GM12878 (cell line): ENCODE data around the gene TMX3. TPM values are rescaled to one million over a fixed set of nuclear protein-coding genes. Genes with fewer than 3 reads are reported as not detected.

Experiments used
- ATAC-seq: fragments of 200-7000 bp; cut with Tn5 transposase; 3 replicates; pipeline ENCODE4 v1.9.1; 2020; ENCODE audit warnings: mild to moderate bottlenecking, moderate library complexity
- BruUV-seq: library from RNA; stranded (reverse); fragments of 400-500 nt; replicated peaks from 2 replicates; lab custom pipeline; 2021; lab: Mats Ljungman, UMichigan
- CTCF ChIA-PET: fragments of 300-600 bp; sonication (Branson Sonifier 250); formaldehyde crosslinking; extraction: SDS; loops from one replicate; lab custom pipeline; 2021; ENCODE audit warnings: inconsistent platforms; lab: Yijun Ruan, JAX
- POLR2A ChIA-PET: fragments of 350-600 bp; formaldehyde crosslinking; extraction: SDS; loops from one replicate; lab custom pipeline; 2021; ENCODE audit warnings: inconsistent platforms; lab: Charles Lee
- RAD21 ChIA-PET: fragments of 300-600 bp; sonication (Branson Sonifier 250); formaldehyde crosslinking; loops from one replicate; lab custom pipeline; 2023; ENCODE audit warnings: antibody characterized with exemption; ENCODE audit not compliant: unreplicated experiment; lab: Charles Lee
- SMC1A ChIA-PET: fragments of 300-600 bp; sonication (Branson Sonifier 250); formaldehyde crosslinking; loops from one replicate; lab custom pipeline; 2023; ENCODE audit not compliant: unreplicated experiment, uncharacterized antibody; lab: Charles Lee
- DNase-seq: peaks from one replicate; pipeline ENCODE4 v3.0.0-alpha.2; 2011; ENCODE audit warnings: low read depth, low spot score
- FAIRE-seq: peaks from 3 replicates; lab custom pipeline; 2011; peaks lifted over from hg19 to GRCh38; lab: Jason Lieb, UNC
- H2AFZ ChIP-seq: 2 replicates; pipeline ENCODE4 v1.6.0; 2011; ENCODE audit warnings: low read depth, low read length, control low read depth; ENCODE audit not compliant: control insufficient read depth
- H3K27ac ChIP-seq: 2 replicates; pipeline ENCODE4 v1.5.1; 2011; ENCODE audit warnings: control low read depth; ENCODE audit not compliant: control insufficient read depth, insufficient read depth
- H3K27me3 ChIP-seq, 2 experiments: replicated peaks in 1 of 2; 2 replicates each; pipeline versions ENCODE4 v1.6.0 to v1.6.1; 2011; ENCODE audit warnings: low read length in 1 of 2; ENCODE audit not compliant: control insufficient read depth in 2 of 2, insufficient read depth in 2 of 2
- H3K36me3 ChIP-seq, 2 experiments: 2 replicates each; pipeline ENCODE4 v1.5.1; 2011; ENCODE audit warnings: low read length in 1 of 2; ENCODE audit not compliant: control insufficient read depth in 2 of 2, insufficient read depth in 2 of 2
- H3K4me1 ChIP-seq: 2 replicates; pipeline ENCODE4 v1.6.1; 2011; ENCODE audit warnings: mild to moderate bottlenecking, low read length, moderate library complexity, mixed read lengths; ENCODE audit not compliant: control insufficient read depth, insufficient read depth
- H3K4me2 ChIP-seq: 2 replicates; pipeline ENCODE4 v1.6.0; 2011; ENCODE audit warnings: control low read depth; ENCODE audit not compliant: control insufficient read depth, insufficient read depth
- H3K4me3 ChIP-seq: fragments of 200-600 bp; sonication (generic); 2 replicates; pipeline ENCODE4 v1.5.1; 2016
- H3K79me2 ChIP-seq: 2 replicates; pipeline ENCODE4 v1.6.0; 2011; ENCODE audit warnings: low read length; ENCODE audit not compliant: control insufficient read depth, insufficient read depth
- H3K9ac ChIP-seq: 2 replicates; pipeline ENCODE4 v1.8.0; 2011; ENCODE audit warnings: low read length, control low read depth, mixed read lengths; ENCODE audit not compliant: control insufficient read depth, insufficient read depth
- H3K9me3 ChIP-seq: replicated peaks from 3 replicates; pipeline ENCODE4 v1.5.1; 2011; ENCODE audit warnings: mild to moderate bottlenecking, low read length; ENCODE audit not compliant: control insufficient read depth, insufficient read depth
- H4K20me1 ChIP-seq: 2 replicates; pipeline ENCODE4 v1.6.0; 2011; ENCODE audit not compliant: control insufficient read depth, insufficient read depth
- HDAC2 ChIP-seq: fragments of 200-600 bp; sonication (generic); IDR thresholded peaks from 2 replicates; pipeline ENCODE4 v1.6.1; 2017
- JUNB ChIP-seq: IDR thresholded peaks from 2 replicates; pipeline ENCODE4 v1.6.1; 2016; ENCODE audit warnings: antibody characterized with exemption, mild to moderate bottlenecking
- SMC3 ChIP-seq: IDR thresholded peaks from 2 replicates; pipeline ENCODE4 v1.6.1; 2011; ENCODE audit warnings: low read length, improper control_type of control experiment, borderline replicate concordance
- WGBS: methylation state at CpG from one replicate; pipeline ENCODE4 v1.1.6; 2016; ENCODE audit warnings: low lambda C conversion rate; ENCODE audit not compliant: insufficient replicate concordance, insufficient coverage; ENCODE audit errors: missing lambda C conversion rate; 5-methylcytosine and 5-hydroxymethylcytosine counted together
- in situ Hi-C: fragments of 300-500 bp; cut with MboI; formaldehyde crosslinking; loops from 9 replicates; pipeline ENCODE4 v1.14.3; 2018; ENCODE audit warnings: mixed read lengths
- intact Hi-C: fragments of 100-400 bp; cut with micrococcal nuclease; formaldehyde crosslinking; loops from one replicate; pipeline ENCODE4 v1.14.2; 2022; ENCODE audit not compliant: unreplicated experiment
- polyA plus RNA-seq, 11 experiments: library from polyadenylated mRNA; depleted of rRNA in 4 of 11; unstranded in 6 of 11; stranded (reverse) in 5 of 11; fragments of >200 nt; fragmentation: Nextera tagmentation in 4 of 11; fragmentation: Illumina TruSeq in 1 of 11; extraction: Ambion mirVana in 4 of 11; extraction: Trizol in 1 of 11; gene quantifications; 1 replicate in 1 of 11; 2 replicates in 10 of 11; pipeline versions ENCODE4 v1.2.1 to v1.2.3, GENCODE V29; 2011 to 2016; ENCODE audit warnings: inconsistent platforms in 2 of 11, missing spikeins in 2 of 11, low read depth in 1 of 11
- total RNA-seq, 4 experiments: library from RNA; depleted of rRNA in 3 of 4; stranded (reverse); fragments of >200 nt in 3 of 4; fragmentation: Illumina TruSeq in 1 of 4; extraction: Trizol in 1 of 4; gene quantifications; 2 replicates each; pipeline versions ENCODE4 v1.2.1 to v1.2.3, GENCODE V29; 2013 to 2021
- TF ChIP-seq, protein P1 (sequence below): fragments of 450-650 bp; IDR thresholded peaks from 2 replicates; pipeline ENCODE4 v1.6.1; 2018; ENCODE audit warnings: mild to moderate bottlenecking, low read depth, moderate library complexity; ENCODE audit not compliant: partially characterized antibody
- TF ChIP-seq, protein P2 (sequence below): IDR thresholded peaks from 2 replicates; pipeline ENCODE4 v1.6.1; 2012; ENCODE audit warnings: mild to moderate bottlenecking, low read depth, low read length
- TF ChIP-seq, protein P3 (sequence below): fragments of 450-650 bp; formaldehyde crosslinking; IDR thresholded peaks from 2 replicates; pipeline ENCODE4 v1.5.0; 2022; ENCODE audit warnings: mild to moderate bottlenecking, missing genetic modification characterization

TMX3 gene
- total and polyA plus RNA-seq, 10 of the 15 experiments (the other 5 are each of a cell fraction or from before 2014, with no cell fraction given): 14.2 to 85.6 (median 29.7) TPM

DNA sequence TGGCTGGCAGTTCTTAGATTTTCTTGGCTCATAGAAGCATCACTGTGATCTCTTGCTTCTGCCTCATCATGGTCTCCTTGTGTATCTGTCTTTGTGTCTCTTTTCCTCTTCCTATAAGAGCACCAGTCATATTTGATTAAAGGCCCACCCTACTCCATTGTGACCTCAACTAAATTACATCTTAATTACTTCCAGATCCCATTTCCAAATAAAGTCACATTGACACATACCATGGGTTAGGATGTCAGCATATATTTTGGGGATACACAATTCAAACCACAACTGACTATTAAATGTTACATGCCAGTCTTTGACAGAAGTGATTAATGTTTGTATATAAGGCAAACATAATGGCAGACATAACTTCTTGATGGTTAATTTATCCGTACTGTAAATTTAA, 27.3 kb upstream of the TMX3 start:
- Histone ChIP-seq H3K9ac (no peak overlapping the region), H3K36me3 (no peaks in the 10 kb centered on the region), H3K4me3 (no peak overlapping the region), H3K4me1 (no peaks in the 10 kb centered on the region), H4K20me1 (no peaks in the 10 kb centered on the region), H3K79me2 (no peaks in the 10 kb centered on the region), H3K27ac (no peak overlapping the region), H2AFZ (no peak overlapping the region), H3K4me2 (no peak overlapping the region), H3K27me3 (no peaks in the 10 kb centered on the region), H3K9me3 (no peaks in the 10 kb centered on the region)
- SMC1A ChIA-PET: no interaction called here
- intact Hi-C loops: no loop called here
- no peak for FAIRE-seq
- POLR2A ChIA-PET: no interaction called here
- WGBS: 58% methylated on average over 1 of the region's 1 CpG
- no TSS peak for BruUV-seq
- CTCF ChIA-PET: no interaction called here
- DNase-seq: no peak
- in situ Hi-C loops: loop anchor here (25.0 kb wide), 1 partner anchor 1530 kb away; no protein-coding TSS in a partner anchor
- RAD21 ChIA-PET: no interaction called here
- no peak for ATAC-seq
- TF ChIP-seq, protein P1, sequence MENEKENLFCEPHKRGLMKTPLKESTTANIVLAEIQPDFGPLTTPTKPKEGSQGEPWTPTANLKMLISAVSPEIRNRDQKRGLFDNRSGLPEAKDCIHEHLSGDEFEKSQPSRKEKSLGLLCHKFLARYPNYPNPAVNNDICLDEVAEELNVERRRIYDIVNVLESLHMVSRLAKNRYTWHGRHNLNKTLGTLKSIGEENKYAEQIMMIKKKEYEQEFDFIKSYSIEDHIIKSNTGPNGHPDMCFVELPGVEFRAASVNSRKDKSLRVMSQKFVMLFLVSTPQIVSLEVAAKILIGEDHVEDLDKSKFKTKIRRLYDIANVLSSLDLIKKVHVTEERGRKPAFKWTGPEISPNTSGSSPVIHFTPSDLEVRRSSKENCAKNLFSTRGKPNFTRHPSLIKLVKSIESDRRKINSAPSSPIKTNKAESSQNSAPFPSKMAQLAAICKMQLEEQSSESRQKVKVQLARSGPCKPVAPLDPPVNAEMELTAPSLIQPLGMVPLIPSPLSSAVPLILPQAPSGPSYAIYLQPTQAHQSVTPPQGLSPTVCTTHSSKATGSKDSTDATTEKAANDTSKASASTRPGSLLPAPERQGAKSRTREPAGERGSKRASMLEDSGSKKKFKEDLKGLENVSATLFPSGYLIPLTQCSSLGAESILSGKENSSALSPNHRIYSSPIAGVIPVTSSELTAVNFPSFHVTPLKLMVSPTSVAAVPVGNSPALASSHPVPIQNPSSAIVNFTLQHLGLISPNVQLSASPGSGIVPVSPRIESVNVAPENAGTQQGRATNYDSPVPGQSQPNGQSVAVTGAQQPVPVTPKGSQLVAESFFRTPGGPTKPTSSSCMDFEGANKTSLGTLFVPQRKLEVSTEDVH: no peak
- no peak for TF ChIP-seq SMC3

DNA sequence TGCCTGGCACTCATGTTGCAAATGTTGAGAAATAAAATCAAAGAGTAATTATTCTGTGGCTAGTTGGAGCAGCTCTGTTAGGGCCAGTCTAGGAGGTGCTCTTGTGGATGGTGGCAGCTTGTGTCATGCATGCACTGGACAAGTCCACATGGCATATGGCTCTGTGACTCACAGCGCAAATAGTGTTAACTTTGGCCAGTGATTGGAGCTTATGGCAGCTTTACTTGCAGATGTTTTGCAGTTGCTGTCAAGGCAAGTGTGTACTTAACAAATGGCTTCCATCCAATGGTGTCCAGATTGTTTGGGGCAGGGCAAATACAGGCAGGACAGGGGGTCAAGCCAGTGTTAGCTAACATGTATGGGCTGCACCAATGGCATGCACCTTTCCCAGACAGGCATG, 26.1 kb upstream of the TMX3 start:
- RAD21 ChIA-PET: no interaction called here
- H3K79me2 ChIP-seq: no peaks in the 10 kb centered on the region
- no peaks in the 10 kb centered on the region for H3K36me3 ChIP-seq
- no peak overlapping the region for H3K4me3 ChIP-seq
- no peaks in the 10 kb centered on the region for H4K20me1 ChIP-seq
- CTCF ChIA-PET: no interaction called here
- ATAC-seq: no peak
- POLR2A ChIA-PET: no interaction called here
- no peak for FAIRE-seq
- H3K27me3 ChIP-seq: no peaks in the 10 kb centered on the region
- no TSS peak for BruUV-seq
- SMC1A ChIA-PET: no interaction called here
- H3K4me2 ChIP-seq: no peak overlapping the region
- H3K27ac ChIP-seq: no peak overlapping the region
- intact Hi-C loops: no loop called here
- no peaks in the 10 kb centered on the region for H3K4me1 ChIP-seq
- in situ Hi-C loops: loop anchor here (25.0 kb wide), 1 partner anchor 1529 kb away; no protein-coding TSS in a partner anchor
- DNase-seq: no peak
- WGBS: 95% methylated on average over 1 of the region's 1 CpG
- H3K9ac ChIP-seq: no peak overlapping the region
- H2AFZ ChIP-seq: no peak overlapping the region
- no peaks in the 10 kb centered on the region for H3K9me3 ChIP-seq
- TF ChIP-seq, protein P2, sequence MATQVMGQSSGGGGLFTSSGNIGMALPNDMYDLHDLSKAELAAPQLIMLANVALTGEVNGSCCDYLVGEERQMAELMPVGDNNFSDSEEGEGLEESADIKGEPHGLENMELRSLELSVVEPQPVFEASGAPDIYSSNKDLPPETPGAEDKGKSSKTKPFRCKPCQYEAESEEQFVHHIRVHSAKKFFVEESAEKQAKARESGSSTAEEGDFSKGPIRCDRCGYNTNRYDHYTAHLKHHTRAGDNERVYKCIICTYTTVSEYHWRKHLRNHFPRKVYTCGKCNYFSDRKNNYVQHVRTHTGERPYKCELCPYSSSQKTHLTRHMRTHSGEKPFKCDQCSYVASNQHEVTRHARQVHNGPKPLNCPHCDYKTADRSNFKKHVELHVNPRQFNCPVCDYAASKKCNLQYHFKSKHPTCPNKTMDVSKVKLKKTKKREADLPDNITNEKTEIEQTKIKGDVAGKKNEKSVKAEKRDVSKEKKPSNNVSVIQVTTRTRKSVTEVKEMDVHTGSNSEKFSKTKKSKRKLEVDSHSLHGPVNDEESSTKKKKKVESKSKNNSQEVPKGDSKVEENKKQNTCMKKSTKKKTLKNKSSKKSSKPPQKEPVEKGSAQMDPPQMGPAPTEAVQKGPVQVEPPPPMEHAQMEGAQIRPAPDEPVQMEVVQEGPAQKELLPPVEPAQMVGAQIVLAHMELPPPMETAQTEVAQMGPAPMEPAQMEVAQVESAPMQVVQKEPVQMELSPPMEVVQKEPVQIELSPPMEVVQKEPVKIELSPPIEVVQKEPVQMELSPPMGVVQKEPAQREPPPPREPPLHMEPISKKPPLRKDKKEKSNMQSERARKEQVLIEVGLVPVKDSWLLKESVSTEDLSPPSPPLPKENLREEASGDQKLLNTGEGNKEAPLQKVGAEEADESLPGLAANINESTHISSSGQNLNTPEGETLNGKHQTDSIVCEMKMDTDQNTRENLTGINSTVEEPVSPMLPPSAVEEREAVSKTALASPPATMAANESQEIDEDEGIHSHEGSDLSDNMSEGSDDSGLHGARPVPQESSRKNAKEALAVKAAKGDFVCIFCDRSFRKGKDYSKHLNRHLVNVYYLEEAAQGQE: no peak
- TF ChIP-seq JUNB (no peak), HDAC2 (no peak)
- TF ChIP-seq, protein P3, sequence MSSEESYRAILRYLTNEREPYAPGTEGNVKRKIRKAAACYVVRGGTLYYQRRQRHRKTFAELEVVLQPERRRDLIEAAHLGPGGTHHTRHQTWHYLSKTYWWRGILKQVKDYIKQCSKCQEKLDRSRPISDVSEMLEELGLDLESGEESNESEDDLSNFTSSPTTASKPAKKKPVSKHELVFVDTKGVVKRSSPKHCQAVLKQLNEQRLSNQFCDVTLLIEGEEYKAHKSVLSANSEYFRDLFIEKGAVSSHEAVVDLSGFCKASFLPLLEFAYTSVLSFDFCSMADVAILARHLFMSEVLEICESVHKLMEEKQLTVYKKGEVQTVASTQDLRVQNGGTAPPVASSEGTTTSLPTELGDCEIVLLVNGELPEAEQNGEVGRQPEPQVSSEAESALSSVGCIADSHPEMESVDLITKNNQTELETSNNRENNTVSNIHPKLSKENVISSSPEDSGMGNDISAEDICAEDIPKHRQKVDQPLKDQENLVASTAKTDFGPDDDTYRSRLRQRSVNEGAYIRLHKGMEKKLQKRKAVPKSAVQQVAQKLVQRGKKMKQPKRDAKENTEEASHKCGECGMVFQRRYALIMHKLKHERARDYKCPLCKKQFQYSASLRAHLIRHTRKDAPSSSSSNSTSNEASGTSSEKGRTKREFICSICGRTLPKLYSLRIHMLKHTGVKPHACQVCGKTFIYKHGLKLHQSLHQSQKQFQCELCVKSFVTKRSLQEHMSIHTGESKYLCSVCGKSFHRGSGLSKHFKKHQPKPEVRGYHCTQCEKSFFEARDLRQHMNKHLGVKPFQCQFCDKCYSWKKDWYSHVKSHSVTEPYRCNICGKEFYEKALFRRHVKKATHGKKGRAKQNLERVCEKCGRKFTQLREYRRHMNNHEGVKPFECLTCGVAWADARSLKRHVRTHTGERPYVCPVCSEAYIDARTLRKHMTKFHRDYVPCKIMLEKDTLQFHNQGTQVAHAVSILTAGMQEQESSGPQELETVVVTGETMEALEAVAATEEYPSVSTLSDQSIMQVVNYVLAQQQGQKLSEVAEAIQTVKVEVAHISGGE (CRISPR knock-in tag): no peak
